NCI-H2227 (cell line): ENCODE data around the gene KRTAP5-6.

Experiments
- DNase-seq: peaks from one replicate; lab custom pipeline; 2025; ENCODE audit not compliant: unreplicated experiment; lab: John Stamatoyannopoulos, UW

KRTAP5-6 gene

DNA sequence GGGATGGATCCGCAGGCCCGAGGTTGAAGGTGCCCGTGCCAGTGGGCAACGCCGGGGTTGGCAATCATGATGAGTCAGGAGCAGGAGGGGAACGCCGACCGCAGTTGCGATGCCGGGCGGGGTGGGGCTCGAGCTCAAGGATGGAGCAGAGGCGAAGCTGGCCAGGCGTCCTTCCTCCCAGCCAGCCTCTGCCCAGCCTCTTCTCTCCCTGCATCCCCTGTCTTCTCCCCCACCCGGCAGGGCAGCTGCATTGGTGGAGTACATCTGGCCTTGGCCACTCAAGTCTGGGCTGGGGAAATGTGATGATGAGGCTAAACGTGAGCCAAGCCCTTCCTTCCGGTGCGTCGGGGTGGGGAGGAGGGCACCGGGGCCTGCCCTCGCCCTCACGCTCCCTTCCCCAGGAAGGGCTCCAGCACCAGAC is 49.5 kb downstream of the KRTAP5-6 start:
- no peak for DNase-seq

DNA sequence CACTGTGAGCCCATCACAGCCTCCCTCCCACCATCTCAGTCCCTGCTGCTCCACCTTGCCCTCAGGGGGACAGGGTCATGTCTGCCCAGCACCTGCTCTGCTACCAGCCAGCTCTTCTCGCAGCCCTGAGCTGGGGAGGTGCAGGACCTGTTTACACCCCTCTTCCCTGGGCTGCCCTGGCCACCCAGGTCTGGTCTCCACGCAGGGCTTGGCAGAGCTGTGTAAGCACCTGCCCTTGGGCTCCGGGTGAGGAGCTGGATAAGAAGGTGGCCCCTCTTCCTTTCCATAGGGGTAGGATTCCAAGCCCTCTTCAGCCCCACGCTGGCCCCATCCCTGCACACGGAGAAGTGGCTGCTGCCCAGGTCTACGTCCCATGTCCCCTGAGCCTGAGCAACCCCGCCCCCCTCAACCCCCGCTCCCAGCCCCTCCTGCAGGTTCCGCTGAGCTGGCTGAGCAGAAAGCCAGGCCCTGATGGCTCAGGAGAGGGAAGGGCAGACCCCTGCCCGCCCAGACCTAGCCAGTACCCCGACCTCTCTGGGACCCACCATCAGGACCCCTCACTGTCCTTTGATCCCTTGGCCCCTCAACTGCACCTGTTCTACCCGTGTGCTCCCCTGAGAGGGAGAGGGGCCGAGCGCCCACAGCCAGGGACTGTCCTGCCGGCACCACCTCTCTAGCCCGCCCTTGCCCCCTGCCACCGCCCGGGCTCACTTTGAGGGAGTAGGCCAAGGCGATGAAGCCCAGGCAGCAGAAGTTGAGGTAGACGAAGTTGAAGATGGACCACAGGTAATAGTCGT is 50.2 kb downstream of the KRTAP5-6 start:
- DNase-seq = no peak
